Measurements from ENCODE around the gene SENP1. TPM values are rescaled to one million over a fixed set of nuclear protein-coding genes. Genes with fewer than 3 reads are reported as not detected.

SENP1 gene
- total and polyA plus RNA-seq, 2 donors (not counting 3 experiments of a cell fraction or from before 2014, with no cell fraction given) = 9.9 to 20.5 TPM

DNA sequence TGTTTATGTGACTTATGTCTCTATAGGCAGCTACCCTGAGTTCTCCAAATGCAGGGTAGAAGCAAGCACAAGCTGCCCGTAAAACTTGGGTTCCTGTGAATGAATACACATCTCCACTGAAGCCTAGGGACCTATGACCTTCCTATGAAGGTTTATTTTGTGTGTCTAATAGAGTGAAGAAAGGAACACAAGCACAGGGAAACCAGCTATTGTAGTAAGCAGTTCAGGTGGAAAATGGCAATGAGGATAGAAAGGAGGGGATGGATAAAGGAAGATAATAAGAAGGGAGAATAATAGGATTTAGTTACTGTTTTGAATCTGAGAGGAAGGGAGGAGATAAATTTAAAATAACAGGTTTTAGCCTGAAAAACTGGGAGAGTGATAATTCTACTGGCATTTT lies 15.6 kb upstream of the SENP1 start:
- H3K27me3 ChIP-seq (ENCODE audit: control insufficient read depth in 2 of 2, insufficient read depth in 2 of 2, low read length in 2 of 2) = peaks cover 0 to 3% of the 10 kb centered on the region in 2 experiments
- ChIA-PET POLR2A (no interaction called here), CTCF (no interaction called here)
- dilution Hi-C loops (cut with MboI; ENCODE audit: extremely low pct_ligation_motif_present, low sequenced_read_pairs) (no loop called here), intact Hi-C loops (cut with micrococcal nuclease) (no loop called here)
- peaks cover 12% of the 10 kb centered on the region for H3K4me1 ChIP-seq (ENCODE audit: control insufficient read depth, extremely low read depth, insufficient read depth, low read length)
- no peaks in the 10 kb centered on the region for H4K20me1 ChIP-seq (replicated peaks; ENCODE audit: control insufficient read depth, extremely low read depth, insufficient read depth, low read length)
- DNase-seq (ENCODE audit: low read depth, low spot score) (no peak), FAIRE-seq (no peak)
- no peaks in the 10 kb centered on the region for H3K9me1 ChIP-seq (replicated peaks; ENCODE audit: control insufficient read depth, extremely low read depth, insufficient read depth, low read length)
- H2AFZ ChIP-seq (ENCODE audit: low read depth, low read length) = no peak overlapping the region
- peaks cover 4 to 5% of the 10 kb centered on the region in 2 experiments for H3K36me3 ChIP-seq (ENCODE audit: control insufficient read depth in 2 of 2, extremely low read depth in 1 of 2, insufficient read depth in 2 of 2, low read length in 2 of 2)
- H3K27ac ChIP-seq (ENCODE audit: insufficient read depth, low read depth, low read length) = no peak overlapping the region
- BruUV-seq (replicated peaks) = no TSS peak
- TF ChIP-seq POLR2A (IDR thresholded peaks at IDR 0.05; ENCODE audit: low read depth, low read length) (no peak), GATA2 (IDR thresholded peaks at IDR 0.05; ENCODE audit: insufficient read depth, insufficient read length, low read depth, low read length) (no peak), EZH2 (IDR thresholded peaks at IDR 0.05; ENCODE audit: borderline replicate concordance, low read depth, low read length, severe bottlenecking) (no peak), MYC (IDR thresholded peaks at IDR 0.05; ENCODE audit: low read depth, low read length) (no peak), FOS (IDR thresholded peaks at IDR 0.05; ENCODE audit: borderline replicate concordance, insufficient read depth, low read length) (no peak), POLR2AphosphoS5 (IDR thresholded peaks at IDR 0.05; ENCODE audit: insufficient read depth, low read depth, low read length) (no peak), JUN (IDR thresholded peaks at IDR 0.05; ENCODE audit: borderline replicate concordance, insufficient read depth, insufficient read length, low read depth) (no peak), CTCF (IDR thresholded peaks at IDR 0.05; ENCODE audit: extremely low read depth in 1 of 2, insufficient read depth in 1 of 2, low read depth in 1 of 2, low read length in 2 of 2) (no peak)
- TF ChIP-seq, protein P1, sequence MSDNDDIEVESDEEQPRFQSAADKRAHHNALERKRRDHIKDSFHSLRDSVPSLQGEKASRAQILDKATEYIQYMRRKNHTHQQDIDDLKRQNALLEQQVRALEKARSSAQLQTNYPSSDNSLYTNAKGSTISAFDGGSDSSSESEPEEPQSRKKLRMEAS (IDR thresholded peaks at IDR 0.05; ENCODE audit: insufficient read depth, insufficient read length) = no peak
- no peaks in the 10 kb centered on the region for H3K9me3 ChIP-seq (replicated peaks; ENCODE audit: control insufficient read depth, insufficient read depth, low read length)
- H3K4me3 ChIP-seq (replicated peaks in 1 of 3; ENCODE audit: insufficient read depth in 1 of 3, low read depth in 1 of 3, low read length in 3 of 3) = no peak overlapping the region
- peaks cover 19% of the 10 kb centered on the region for H3K79me2 ChIP-seq (ENCODE audit: control insufficient read depth, insufficient read depth, low read length)
- H3K9ac ChIP-seq (replicated peaks; ENCODE audit: extremely low read depth, insufficient read depth, low read length) = no peak overlapping the region
- H3K4me2 ChIP-seq (ENCODE audit: insufficient read depth, low read length) = no peak overlapping the region
